Measurements from ENCODE around the gene ASB9.

GRCh38 chrX:15277604-15278003 is 7.7 kb upstream of the ASB9 start:
- TF ChIP-seq CTCF (tag by site-specific recombination; IDR thresholded peaks at IDR 0.05) (no peak), ZNF148 (tag by site-specific recombination; IDR thresholded peaks at IDR 0.05; ENCODE audit: borderline replicate concordance) (no peak), ZNF639 (tag by site-specific recombination; IDR thresholded peaks at IDR 0.05) (no peak), ZBTB44 (tag by site-specific recombination; IDR thresholded peaks at IDR 0.05) (no peak), ZNF449 (tag by site-specific recombination; IDR thresholded peaks at IDR 0.05) (no peak), ZBTB7A (tag by site-specific recombination; IDR thresholded peaks at IDR 0.05; ENCODE audit: low read depth) (no peak), ATF2 (tag by site-specific recombination; IDR thresholded peaks at IDR 0.05; ENCODE audit: low read depth) (no peak), BCL6B (tag by site-specific recombination; IDR thresholded peaks at IDR 0.05) (no peak), ZNF175 (tag by site-specific recombination; IDR thresholded peaks at IDR 0.05) (no peak), ZNF354C (tag by site-specific recombination; IDR thresholded peaks at IDR 0.05; ENCODE audit: borderline replicate concordance, low read depth) (no peak)
